Panc1 (cell line): ENCODE results near the gene LPCAT4.

Source experiments
- POLR2AphosphoS5 ChIP-seq: IDR thresholded peaks from 2 replicates; pipeline ENCODE4 v1.6.1; 2012; ENCODE audit warnings: mild to moderate bottlenecking, low read depth, low read length, moderate library complexity
- SIN3A ChIP-seq: IDR thresholded peaks from 2 replicates; pipeline ENCODE4 v1.6.1; 2012; ENCODE audit warnings: low read depth, mild to moderate bottlenecking, low read length, moderate library complexity, borderline replicate concordance; ENCODE audit not compliant: insufficient read depth
- TCF7L2 ChIP-seq: IDR thresholded peaks from 2 replicates; pipeline ENCODE4 v1.6.1; 2011; ENCODE audit warnings: mild to moderate bottlenecking, low read depth, low read length, inconsistent platforms
- TF ChIP-seq, protein P1 (sequence below): fragments of 450-650 bp; IDR thresholded peaks from 2 replicates; pipeline ENCODE4 v1.5.1; 2017; ENCODE audit warnings: mild to moderate bottlenecking
- TF ChIP-seq, protein P2 (sequence below), 2 experiments: IDR thresholded peaks; 2 replicates each; pipeline ENCODE4 v1.6.1; 2011 to 2012; ENCODE audit warnings: low read depth in 2 of 2, control low read depth in 1 of 2, low read length in 1 of 2, mild to moderate bottlenecking in 1 of 2, moderate library complexity in 1 of 2; ENCODE audit not compliant: insufficient read depth in 1 of 2

GRCh38 chr15:34327906-34328305 is 39.1 kb downstream of the LPCAT4 start:
- TF ChIP-seq, protein P1, sequence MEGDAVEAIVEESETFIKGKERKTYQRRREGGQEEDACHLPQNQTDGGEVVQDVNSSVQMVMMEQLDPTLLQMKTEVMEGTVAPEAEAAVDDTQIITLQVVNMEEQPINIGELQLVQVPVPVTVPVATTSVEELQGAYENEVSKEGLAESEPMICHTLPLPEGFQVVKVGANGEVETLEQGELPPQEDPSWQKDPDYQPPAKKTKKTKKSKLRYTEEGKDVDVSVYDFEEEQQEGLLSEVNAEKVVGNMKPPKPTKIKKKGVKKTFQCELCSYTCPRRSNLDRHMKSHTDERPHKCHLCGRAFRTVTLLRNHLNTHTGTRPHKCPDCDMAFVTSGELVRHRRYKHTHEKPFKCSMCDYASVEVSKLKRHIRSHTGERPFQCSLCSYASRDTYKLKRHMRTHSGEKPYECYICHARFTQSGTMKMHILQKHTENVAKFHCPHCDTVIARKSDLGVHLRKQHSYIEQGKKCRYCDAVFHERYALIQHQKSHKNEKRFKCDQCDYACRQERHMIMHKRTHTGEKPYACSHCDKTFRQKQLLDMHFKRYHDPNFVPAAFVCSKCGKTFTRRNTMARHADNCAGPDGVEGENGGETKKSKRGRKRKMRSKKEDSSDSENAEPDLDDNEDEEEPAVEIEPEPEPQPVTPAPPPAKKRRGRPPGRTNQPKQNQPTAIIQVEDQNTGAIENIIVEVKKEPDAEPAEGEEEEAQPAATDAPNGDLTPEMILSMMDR = no peak
- TF ChIP-seq TCF7L2 = no peak
- TF ChIP-seq POLR2AphosphoS5 = no peak
- TF ChIP-seq, protein P2, sequence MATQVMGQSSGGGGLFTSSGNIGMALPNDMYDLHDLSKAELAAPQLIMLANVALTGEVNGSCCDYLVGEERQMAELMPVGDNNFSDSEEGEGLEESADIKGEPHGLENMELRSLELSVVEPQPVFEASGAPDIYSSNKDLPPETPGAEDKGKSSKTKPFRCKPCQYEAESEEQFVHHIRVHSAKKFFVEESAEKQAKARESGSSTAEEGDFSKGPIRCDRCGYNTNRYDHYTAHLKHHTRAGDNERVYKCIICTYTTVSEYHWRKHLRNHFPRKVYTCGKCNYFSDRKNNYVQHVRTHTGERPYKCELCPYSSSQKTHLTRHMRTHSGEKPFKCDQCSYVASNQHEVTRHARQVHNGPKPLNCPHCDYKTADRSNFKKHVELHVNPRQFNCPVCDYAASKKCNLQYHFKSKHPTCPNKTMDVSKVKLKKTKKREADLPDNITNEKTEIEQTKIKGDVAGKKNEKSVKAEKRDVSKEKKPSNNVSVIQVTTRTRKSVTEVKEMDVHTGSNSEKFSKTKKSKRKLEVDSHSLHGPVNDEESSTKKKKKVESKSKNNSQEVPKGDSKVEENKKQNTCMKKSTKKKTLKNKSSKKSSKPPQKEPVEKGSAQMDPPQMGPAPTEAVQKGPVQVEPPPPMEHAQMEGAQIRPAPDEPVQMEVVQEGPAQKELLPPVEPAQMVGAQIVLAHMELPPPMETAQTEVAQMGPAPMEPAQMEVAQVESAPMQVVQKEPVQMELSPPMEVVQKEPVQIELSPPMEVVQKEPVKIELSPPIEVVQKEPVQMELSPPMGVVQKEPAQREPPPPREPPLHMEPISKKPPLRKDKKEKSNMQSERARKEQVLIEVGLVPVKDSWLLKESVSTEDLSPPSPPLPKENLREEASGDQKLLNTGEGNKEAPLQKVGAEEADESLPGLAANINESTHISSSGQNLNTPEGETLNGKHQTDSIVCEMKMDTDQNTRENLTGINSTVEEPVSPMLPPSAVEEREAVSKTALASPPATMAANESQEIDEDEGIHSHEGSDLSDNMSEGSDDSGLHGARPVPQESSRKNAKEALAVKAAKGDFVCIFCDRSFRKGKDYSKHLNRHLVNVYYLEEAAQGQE (IDR thresholded peaks at IDR 0.05; ENCODE audit: insufficient read depth in 1 of 2, low read depth in 2 of 2, low read length in 1 of 2) = no peak
- no peak for TF ChIP-seq SIN3A
